Activated CD4-positive, alpha-beta T cell treated with anti-CD3 and anti-CD28 coated beads, Interleukin-2, Interleukin-4, amounts not matched to agents 100 ng/mL and 50 ng/mL, durations not matched to agents 16 hours and 8 hours (primary cell): ENCODE measurements around the gene PPP1R10.
"Not testable (repeated sequence)": the region's sequence is repeated elsewhere in the genome, so short reads cannot be mapped to it uniquely, and the experiment has no call there.

Source experiments
- DNase-seq: peaks from one replicate; pipeline ENCODE4 v3.0.0-alpha.2; 2020; ENCODE audit warnings: low spot score

The PPP1R10 gene

GRCh38 chr6:30616811-30617564 is at the start of gene PPP1R10:
PPP1R10 (minus strand) TSS chr6:30617243; CDS start chr6:30609944, 7,299 bp downstream.
- peak; percentile 100 for DNase-seq

GRCh38 chr6:30666300-30666699 is 49.3 kb upstream of the PPP1R10 start:
- not testable (repeated sequence) for DNase-seq

- no peak for DNase-seq
Observed at GRCh38 chr6:30664994-30665767, 48.1 kb upstream of the PPP1R10 start.

- not testable (repeated sequence) for DNase-seq
Observed at GRCh38 chr6:30657922-30658321, 40.9 kb upstream of the PPP1R10 start.

- no peak for DNase-seq
Observed at GRCh38 chr6:30657454-30657853, 40.4 kb upstream of the PPP1R10 start.

GRCh38 chr6:30656513-30656912 is 39.5 kb upstream of the PPP1R10 start:
- no peak for DNase-seq

- DNase-seq, result no peak
Observed at GRCh38 chr6:30655743-30656094, 38.7 kb upstream of the PPP1R10 start.

GRCh38 chr6:30654798-30655742 is 38.0 kb upstream of the PPP1R10 start:
- DNase-seq, result no peak

- DNase-seq, result no peak
Observed at GRCh38 chr6:30651143-30651542, 34.1 kb upstream of the PPP1R10 start.

- peak; percentile 75 for DNase-seq
Observed at GRCh38 chr6:30647242-30648116, 30.4 kb upstream of the PPP1R10 start.

- peak; percentile 94 for DNase-seq
Observed at GRCh38 chr6:30646450-30647241, 29.6 kb upstream of the PPP1R10 start, which contains the start of gene C6orf136. C6orf136 (plus strand) TSS chr6:30647133; CDS start chr6:30647232, 99 bp downstream.

- no peak for DNase-seq
Observed at GRCh38 chr6:30645989-30646388, 28.9 kb upstream of the PPP1R10 start.

GRCh38 chr6:30644769-30645168 is 27.7 kb upstream of the PPP1R10 start:
- DNase-seq, result no peak

GRCh38 chr6:30643656-30644055 is 26.6 kb upstream of the PPP1R10 start:
- DNase-seq, result no peak

- no peak for DNase-seq
Observed at GRCh38 chr6:30641048-30641447, 24.0 kb upstream of the PPP1R10 start.

- no peak for DNase-seq
Observed at GRCh38 chr6:30640481-30640880, 23.4 kb upstream of the PPP1R10 start.

- no peak for DNase-seq
Observed at GRCh38 chr6:30635834-30636233, 18.8 kb upstream of the PPP1R10 start.

- DNase-seq, result peak; percentile 88
Observed at GRCh38 chr6:30626484-30627366, 9.7 kb upstream of the PPP1R10 start, which contains the start of gene ATAT1. ATAT1 (plus strand) TSS chr6:30626874.

GRCh38 chr6:30625511-30625910 is 8.5 kb upstream of the PPP1R10 start:
- DNase-seq, result no peak
